ENCODE measurements around the gene SLC35G4.

GRCh38 chr18:11579916-11580315 is 29.5 kb upstream of the SLC35G4 start:
- TF ChIP-seq POLR2A (IDR thresholded peaks at IDR 0.05) (no peak), CTCF (IDR thresholded peaks at IDR 0.05) (no peak)

Data from testis (tissue), 2 donors.